K562 (cell line): ENCODE results near the gene SHISA7. TPM values are rescaled to one million over a fixed set of nuclear protein-coding genes. Genes with fewer than 3 reads are reported as not detected.

Experiments
- ATF7 ChIP-seq: fragments of 450-650 bp; IDR thresholded peaks from 2 replicates; pipeline ENCODE4 v1.7.1; 2014; ENCODE audit warnings: mild to moderate bottlenecking, moderate library complexity
- CC2D1A ChIP-seq: fragments of 450-650 bp; IDR thresholded peaks from 2 replicates; pipeline ENCODE4 v1.6.1; 2017; ENCODE audit warnings: mild to moderate bottlenecking
- EGR1 ChIP-seq: fragments of 450-650 bp; conservative IDR thresholded peaks from 2 replicates; pipeline ENCODE4 v1.6.1; 2017; ENCODE audit warnings: mild to moderate bottlenecking
- EP400 ChIP-seq: fragments of 450-650 bp; IDR thresholded peaks from 2 replicates; pipeline ENCODE4 v1.6.1; 2017; ENCODE audit warnings: antibody characterized with exemption, mild to moderate bottlenecking, moderate library complexity
- FIP1L1 ChIP-seq: fragments of 200-400 bp; formaldehyde crosslinking; IDR thresholded peaks from 2 replicates; pipeline ENCODE4 v1.6.1; 2018; ENCODE audit warnings: mild to moderate bottlenecking, low read depth, low read length; ENCODE audit not compliant: poor library complexity, severe bottlenecking
- HDAC2 ChIP-seq: fragments of 450-650 bp; IDR thresholded peaks from 2 replicates; pipeline ENCODE4 v1.6.1; 2016; ENCODE audit warnings: mild to moderate bottlenecking
- KDM5B ChIP-seq: fragments of 200-600 bp; sonication (generic); IDR thresholded peaks from 2 replicates; pipeline ENCODE4 v1.6.1; 2012; ENCODE audit warnings: low read depth, mild to moderate bottlenecking, moderate library complexity, low read length, control low read depth, inconsistent platforms; ENCODE audit not compliant: insufficient replicate concordance
- MAZ ChIP-seq, 2 experiments: fragments of 450-650 bp in 1 of 2; sonication (generic) in 1 of 2; formaldehyde crosslinking; IDR thresholded peaks in 1 of 2; conservative IDR thresholded peaks in 1 of 2; 2 replicates each; pipeline versions ENCODE4 v1.4.0 to v1.5.0; 2020; ENCODE audit warnings: mild to moderate bottlenecking in 1 of 2, missing genetic modification reagents in 1 of 2
- MCM5 ChIP-seq: fragments of 450-650 bp; IDR thresholded peaks from 2 replicates; pipeline ENCODE4 v1.6.1; 2016; ENCODE audit warnings: low read depth
- MTA2 ChIP-seq: fragments of 450-650 bp; IDR thresholded peaks from 2 replicates; pipeline ENCODE4 v1.6.1; 2016; ENCODE audit warnings: low read depth
- POLR2AphosphoS5 ChIP-seq: IDR thresholded peaks from 2 replicates; pipeline ENCODE4 v1.6.1; 2011; ENCODE audit warnings: mild to moderate bottlenecking, low read depth, low read length, moderate library complexity; ENCODE audit not compliant: control insufficient read depth, insufficient read depth
- RB1 ChIP-seq: fragments of 450-650 bp; IDR thresholded peaks from 2 replicates; pipeline ENCODE4 v1.6.1; 2017; ENCODE audit warnings: low read depth, mild to moderate bottlenecking
- RBM15 ChIP-seq: fragments of 200-400 bp; formaldehyde crosslinking; IDR thresholded peaks from 2 replicates; pipeline ENCODE4 v1.6.1; 2018; ENCODE audit warnings: mild to moderate bottlenecking, low read length, moderate library complexity; ENCODE audit not compliant: insufficient read depth
- SIN3B ChIP-seq: fragments of 450-650 bp; IDR thresholded peaks from 2 replicates; pipeline ENCODE4 v1.6.1; 2017; ENCODE audit warnings: low read depth, mild to moderate bottlenecking, moderate library complexity
- SMAD4 ChIP-seq: fragments of 250-450 bp; sonication (Bioruptor Pico); conservative IDR thresholded peaks from 2 replicates; pipeline ENCODE4 v1.8.0; 2021; ENCODE audit warnings: inconsistent platforms, mild to moderate bottlenecking, moderate library complexity
- SUPT5H ChIP-seq: fragments of 450-650 bp; IDR thresholded peaks from 2 replicates; pipeline ENCODE4 v1.6.1; 2016
- TGIF2 ChIP-seq: sonication (generic); formaldehyde crosslinking; IDR thresholded peaks from 2 replicates; pipeline ENCODE4 v1.8.1; 2022; ENCODE audit warnings: mild to moderate bottlenecking, missing genetic modification reagents, moderate library complexity
- THRAP3 ChIP-seq: fragments of 450-650 bp; IDR thresholded peaks from 2 replicates; pipeline ENCODE4 v1.6.1; 2016; ENCODE audit warnings: mild to moderate bottlenecking, inconsistent platforms, borderline replicate concordance
- ZNF134 ChIP-seq: fragments of 250-450 bp; sonication (Bioruptor Pico); conservative IDR thresholded peaks from 2 replicates; pipeline ENCODE4 v1.4.0; 2020
- ZNF197 ChIP-seq: fragments of 200-800 bp; sonication (Bioruptor generic); IDR thresholded peaks from 2 replicates; pipeline ENCODE4 v1.6.1; 2016; ENCODE audit warnings: low read depth, missing genetic modification characterization, missing compliant biosample characterization
- ZNF316 ChIP-seq: fragments of 450-650 bp; IDR thresholded peaks from 2 replicates; pipeline ENCODE4 v1.6.1; 2016
- ZNF780A ChIP-seq: fragments of 250-450 bp; sonication (Bioruptor Pico); IDR thresholded peaks from 2 replicates; pipeline ENCODE4 v1.5.0; 2021; ENCODE audit warnings: mild to moderate bottlenecking
- polyA plus RNA-seq, 8 experiments: library from polyadenylated mRNA; depleted of rRNA in 4 of 8; stranded (reverse) in 5 of 8; unstranded in 3 of 8; fragments of >200 nt; fragmentation: Nextera tagmentation in 2 of 8; fragmentation: Illumina TruSeq in 1 of 8; extraction: Ambion mirVana in 2 of 8; extraction: Trizol in 1 of 8; gene quantifications; 2 replicates each; pipeline versions ENCODE4 v1.2.1 to v1.2.3, GENCODE V29; 2011 to 2014; ENCODE audit warnings: inconsistent platforms in 1 of 8, missing spikeins in 1 of 8
- total RNA-seq, 7 experiments: library from RNA; depleted of rRNA in 6 of 7; stranded (reverse); fragments of >200 nt in 6 of 7; fragmentation: Illumina TruSeq in 2 of 7; extraction: Trizol in 2 of 7; gene quantifications; 2 replicates each; pipeline versions ENCODE4 v1.2.1 to v1.2.3, GENCODE V29; 2011 to 2021; ENCODE audit warnings: low replicate concordance in 1 of 7
- TF ChIP-seq, protein P1 (sequence below): conservative IDR thresholded peaks from 2 replicates; pipeline ENCODE4 v1.6.1; 2011; ENCODE audit warnings: low read depth, mild to moderate bottlenecking, low read length; ENCODE audit not compliant: control insufficient read depth
- TF ChIP-seq, protein P2 (sequence below), 3 experiments: fragments of 200-800 bp in 1 of 3; fragments of 250-450 bp in 1 of 3; fragments of 450-650 bp in 1 of 3; sonication (Bioruptor Pico) in 1 of 3; sonication (Bioruptor generic) in 1 of 3; formaldehyde crosslinking in 1 of 3; IDR thresholded peaks; 2 replicates each; pipeline versions ENCODE4 v1.6.1 to v1.8.0; 2016 to 2022; ENCODE audit warnings: mild to moderate bottlenecking in 2 of 3, missing genetic modification characterization in 2 of 3, missing compliant biosample characterization in 1 of 3, moderate library complexity in 1 of 3
- TF ChIP-seq, protein P3 (sequence below): fragments of 250-450 bp; sonication (Bioruptor Pico); IDR thresholded peaks from 2 replicates; pipeline ENCODE4 v1.9.0; 2021; ENCODE audit warnings: mild to moderate bottlenecking

The SHISA7 gene
- total and polyA plus RNA-seq, 9 of the 15 experiments (the other 6 are each of a cell fraction or from before 2014, with no cell fraction given) = 0.01 to 0.40 (median 0.07) TPM

DNA sequence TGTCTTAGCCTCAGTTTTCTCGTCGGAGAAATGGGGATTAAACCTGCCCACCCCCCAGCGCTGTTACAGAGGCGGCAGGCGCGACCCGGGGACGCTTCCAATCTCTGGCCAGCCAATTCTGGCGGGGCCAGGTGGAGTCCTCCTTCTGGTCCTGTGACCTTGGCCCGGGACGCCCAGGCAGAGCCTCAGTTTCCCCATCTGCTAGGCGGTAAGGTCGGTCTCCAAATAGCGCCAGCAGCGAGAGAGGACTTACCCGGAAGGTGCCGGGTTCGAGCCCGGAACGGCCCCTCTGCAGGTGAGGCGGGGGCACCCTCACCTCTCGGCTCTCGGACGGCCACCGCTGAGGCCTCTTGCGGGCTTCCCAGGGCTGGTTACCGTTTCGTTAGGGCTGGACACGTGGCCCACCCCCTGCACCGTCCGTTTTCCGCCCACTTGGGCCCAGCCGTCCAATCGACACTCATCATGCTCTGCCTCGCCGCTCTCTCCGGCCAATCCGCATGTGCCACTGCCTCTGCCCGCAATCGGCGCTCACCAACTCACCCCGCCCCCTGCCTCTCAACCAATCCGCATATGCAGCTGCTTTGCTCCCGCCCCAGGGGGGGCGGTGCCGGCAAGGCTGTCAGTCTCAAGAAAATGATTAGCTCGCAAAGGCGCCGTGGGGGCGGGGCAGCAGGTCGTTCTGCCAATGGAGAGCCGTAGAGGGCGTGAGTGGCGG is 18.3 kb upstream of the SHISA7 start, which contains the start of gene ISOC2 (continued):
- TF ChIP-seq MTA2 (no peak), RBM15 (no peak), KDM5B (peak; percentile 66), EGR1 (peak; percentile 91), FIP1L1 (peak; percentile 80), HDAC2 (peak; percentile 97), THRAP3 (peak; percentile 79; the same call in 1 of the 2 replicates), EP400 (peak; percentile 98), RB1 (peak; percentile 60), ZNF134 (CRISPR knock-in tag) (no peak), MAZ (CRISPR knock-in tag; conservative IDR thresholded peaks at IDR 0.05 in 1 of 2, IDR thresholded peaks at IDR 0.05 in 1 of 2) (peak; percentile 29 to 32; a peak in 2 of 4 replicates), SMAD4 (CRISPR knock-in tag) (peak; percentile 13; the same call in 1 of the 2 replicates), TGIF2 (CRISPR knock-in tag) (no peak), ZNF316 (peak; percentile 55), CC2D1A (peak; percentile 76; the same call in 1 of the 2 replicates), SUPT5H (peak; percentile 88), ZNF197 (CRISPR knock-in tag) (no peak), POLR2AphosphoS5 (peak; percentile 64; the same call in 1 of the 2 replicates), ATF7 (peak; percentile 83), ZNF780A (CRISPR knock-in tag) (no peak), SIN3B (peak; percentile 76), MCM5 (no peak)
- TF ChIP-seq, protein P1, sequence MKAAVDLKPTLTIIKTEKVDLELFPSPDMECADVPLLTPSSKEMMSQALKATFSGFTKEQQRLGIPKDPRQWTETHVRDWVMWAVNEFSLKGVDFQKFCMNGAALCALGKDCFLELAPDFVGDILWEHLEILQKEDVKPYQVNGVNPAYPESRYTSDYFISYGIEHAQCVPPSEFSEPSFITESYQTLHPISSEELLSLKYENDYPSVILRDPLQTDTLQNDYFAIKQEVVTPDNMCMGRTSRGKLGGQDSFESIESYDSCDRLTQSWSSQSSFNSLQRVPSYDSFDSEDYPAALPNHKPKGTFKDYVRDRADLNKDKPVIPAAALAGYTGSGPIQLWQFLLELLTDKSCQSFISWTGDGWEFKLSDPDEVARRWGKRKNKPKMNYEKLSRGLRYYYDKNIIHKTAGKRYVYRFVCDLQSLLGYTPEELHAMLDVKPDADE = peak; percentile 73
- TF ChIP-seq, protein P2, sequence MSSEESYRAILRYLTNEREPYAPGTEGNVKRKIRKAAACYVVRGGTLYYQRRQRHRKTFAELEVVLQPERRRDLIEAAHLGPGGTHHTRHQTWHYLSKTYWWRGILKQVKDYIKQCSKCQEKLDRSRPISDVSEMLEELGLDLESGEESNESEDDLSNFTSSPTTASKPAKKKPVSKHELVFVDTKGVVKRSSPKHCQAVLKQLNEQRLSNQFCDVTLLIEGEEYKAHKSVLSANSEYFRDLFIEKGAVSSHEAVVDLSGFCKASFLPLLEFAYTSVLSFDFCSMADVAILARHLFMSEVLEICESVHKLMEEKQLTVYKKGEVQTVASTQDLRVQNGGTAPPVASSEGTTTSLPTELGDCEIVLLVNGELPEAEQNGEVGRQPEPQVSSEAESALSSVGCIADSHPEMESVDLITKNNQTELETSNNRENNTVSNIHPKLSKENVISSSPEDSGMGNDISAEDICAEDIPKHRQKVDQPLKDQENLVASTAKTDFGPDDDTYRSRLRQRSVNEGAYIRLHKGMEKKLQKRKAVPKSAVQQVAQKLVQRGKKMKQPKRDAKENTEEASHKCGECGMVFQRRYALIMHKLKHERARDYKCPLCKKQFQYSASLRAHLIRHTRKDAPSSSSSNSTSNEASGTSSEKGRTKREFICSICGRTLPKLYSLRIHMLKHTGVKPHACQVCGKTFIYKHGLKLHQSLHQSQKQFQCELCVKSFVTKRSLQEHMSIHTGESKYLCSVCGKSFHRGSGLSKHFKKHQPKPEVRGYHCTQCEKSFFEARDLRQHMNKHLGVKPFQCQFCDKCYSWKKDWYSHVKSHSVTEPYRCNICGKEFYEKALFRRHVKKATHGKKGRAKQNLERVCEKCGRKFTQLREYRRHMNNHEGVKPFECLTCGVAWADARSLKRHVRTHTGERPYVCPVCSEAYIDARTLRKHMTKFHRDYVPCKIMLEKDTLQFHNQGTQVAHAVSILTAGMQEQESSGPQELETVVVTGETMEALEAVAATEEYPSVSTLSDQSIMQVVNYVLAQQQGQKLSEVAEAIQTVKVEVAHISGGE (CRISPR knock-in tag; IDR thresholded peaks at IDR 0.05) = peak in 1 of 3 experiments; percentile 25; a peak in 1 of 6 replicates
- TF ChIP-seq, protein P3, sequence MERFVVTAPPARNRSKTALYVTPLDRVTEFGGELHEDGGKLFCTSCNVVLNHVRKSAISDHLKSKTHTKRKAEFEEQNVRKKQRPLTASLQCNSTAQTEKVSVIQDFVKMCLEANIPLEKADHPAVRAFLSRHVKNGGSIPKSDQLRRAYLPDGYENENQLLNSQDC = no peak
